Uterus (tissue), 2 donors: Measurements from ENCODE around the gene KDM6A.

Source experiments
- POLR2A ChIP-seq, 2 donors: fragments of 450-650 bp; IDR thresholded peaks; one replicate each; pipeline ENCODE4 v1.6.1; 2016; ENCODE audit warnings: antibody characterized with exemption in 2 of 2, mild to moderate bottlenecking in 1 of 2, moderate library complexity in 1 of 2
- TF ChIP-seq, protein P1 (sequence below), 4 experiments: fragments of 200-600 bp in 2 of 4; fragments of 450-650 bp in 2 of 4; sonication (generic) in 2 of 4; IDR thresholded peaks; one replicate each; pipeline ENCODE4 v1.5.1; 2016 to 2019; ENCODE audit warnings: antibody characterized with exemption in 4 of 4, mild to moderate bottlenecking in 2 of 4, moderate library complexity in 1 of 4

DNA sequence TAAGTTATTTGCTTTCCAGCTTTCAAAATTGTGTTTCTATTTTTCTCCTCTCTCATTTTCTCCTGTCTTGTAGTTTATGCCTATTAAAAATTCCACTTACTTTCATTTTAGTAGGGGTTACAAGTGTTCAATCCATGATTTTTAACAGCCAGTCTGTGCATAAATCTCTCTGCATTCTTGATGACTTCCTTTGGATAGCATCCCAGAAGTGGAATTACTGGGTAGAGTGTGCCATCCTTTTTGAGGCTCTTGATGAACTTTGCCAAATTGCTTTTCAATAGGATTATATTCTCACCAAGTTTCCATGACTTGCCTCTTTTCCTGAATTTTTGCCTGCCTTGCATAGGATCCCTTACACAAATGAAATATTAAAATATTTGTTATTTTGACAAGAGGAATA is 269.2 kb downstream of the KDM6A start:
- no peak for TF ChIP-seq POLR2A (IDR thresholded peaks at IDR 0.05)
- TF ChIP-seq, protein P1, sequence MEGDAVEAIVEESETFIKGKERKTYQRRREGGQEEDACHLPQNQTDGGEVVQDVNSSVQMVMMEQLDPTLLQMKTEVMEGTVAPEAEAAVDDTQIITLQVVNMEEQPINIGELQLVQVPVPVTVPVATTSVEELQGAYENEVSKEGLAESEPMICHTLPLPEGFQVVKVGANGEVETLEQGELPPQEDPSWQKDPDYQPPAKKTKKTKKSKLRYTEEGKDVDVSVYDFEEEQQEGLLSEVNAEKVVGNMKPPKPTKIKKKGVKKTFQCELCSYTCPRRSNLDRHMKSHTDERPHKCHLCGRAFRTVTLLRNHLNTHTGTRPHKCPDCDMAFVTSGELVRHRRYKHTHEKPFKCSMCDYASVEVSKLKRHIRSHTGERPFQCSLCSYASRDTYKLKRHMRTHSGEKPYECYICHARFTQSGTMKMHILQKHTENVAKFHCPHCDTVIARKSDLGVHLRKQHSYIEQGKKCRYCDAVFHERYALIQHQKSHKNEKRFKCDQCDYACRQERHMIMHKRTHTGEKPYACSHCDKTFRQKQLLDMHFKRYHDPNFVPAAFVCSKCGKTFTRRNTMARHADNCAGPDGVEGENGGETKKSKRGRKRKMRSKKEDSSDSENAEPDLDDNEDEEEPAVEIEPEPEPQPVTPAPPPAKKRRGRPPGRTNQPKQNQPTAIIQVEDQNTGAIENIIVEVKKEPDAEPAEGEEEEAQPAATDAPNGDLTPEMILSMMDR (IDR thresholded peaks at IDR 0.05): no peak
